Aorta (tissue), 5 donors: ENCODE results near the gene SHE. TPM values are rescaled to one million over a fixed set of nuclear protein-coding genes. Genes with fewer than 3 reads are reported as not detected.

Experiments used
- ATAC-seq: fragments of 200-7000 bp; cut with Tn5 transposase; one replicate; pipeline ENCODE4 v1.9.1; 2022; ENCODE audit warnings: moderate library complexity; ENCODE audit not compliant: low FRiP score
- DNase-seq, 2 donors: peaks; one replicate each; pipeline ENCODE4 v3.0.0-alpha.2; 2020
- H3K27ac ChIP-seq, 2 donors: one replicate each; pipeline ENCODE4 v1.5.1; 2013; ENCODE audit warnings: low read length in 2 of 2, mild to moderate bottlenecking in 2 of 2, moderate library complexity in 2 of 2, control low read depth in 1 of 2, inconsistent platforms in 1 of 2, low read depth in 1 of 2
- H3K27me3 ChIP-seq, 2 donors: one replicate each; pipeline ENCODE4 v1.6.1; 2013; ENCODE audit warnings: control low read depth in 1 of 2, low read length in 1 of 2, mild to moderate bottlenecking in 1 of 2, moderate library complexity in 1 of 2; ENCODE audit not compliant: insufficient read depth in 2 of 2, control insufficient read depth in 1 of 2
- H3K36me3 ChIP-seq, 2 donors: one replicate each; pipeline ENCODE4 v1.6.1; 2013; ENCODE audit warnings: control low read depth in 1 of 2, low read length in 1 of 2, mild to moderate bottlenecking in 1 of 2; ENCODE audit not compliant: insufficient read depth in 2 of 2, control insufficient read depth in 1 of 2
- H3K4me1 ChIP-seq, 2 donors: one replicate each; pipeline ENCODE4 v1.6.1; 2013; ENCODE audit warnings: low read length in 2 of 2, control low read depth in 1 of 2, mild to moderate bottlenecking in 1 of 2, moderate library complexity in 1 of 2; ENCODE audit not compliant: insufficient read depth in 2 of 2, control insufficient read depth in 1 of 2
- H3K4me3 ChIP-seq, 2 donors: one replicate each; pipeline ENCODE4 v1.5.1; 2013; ENCODE audit warnings: low read length in 2 of 2, control low read depth in 1 of 2, mild to moderate bottlenecking in 1 of 2
- H3K9me3 ChIP-seq: one replicate; pipeline ENCODE4 v1.6.1; 2013; ENCODE audit warnings: mild to moderate bottlenecking, low read length; ENCODE audit not compliant: control insufficient read depth
- WGBS, 2 donors: extraction: QIAGEN DNeasy Blood & Tissue Kit; methylation state at CpG; one replicate each; pipeline ENCODE4 v1.1.7; 2013; 5-methylcytosine and 5-hydroxymethylcytosine counted together
- intact Hi-C, 2 donors: fragments of 100-400 bp; cut with DNase I; formaldehyde crosslinking; loops; one replicate each; pipeline versions ENCODE4 v1.14.2 to v1.15.0; 2022
- polyA plus RNA-seq, 2 donors: library from polyadenylated mRNA; stranded (reverse); fragments of 200-250 nt; gene quantifications; one replicate each; pipeline ENCODE4 v1.2.3, GENCODE V29; 2013
- total RNA-seq, 2 donors: library from RNA; stranded (reverse); fragmentation: NEBNext Ultra II Directional; extraction: Animal tissue kit (Norgen Biotek cat#: 25700); gene quantifications; one replicate each; pipeline ENCODE4 v1.2.1, GENCODE V29; 2021
- donor health status: healthy with polysubstance abuse.
- donor health status: Bipolar disorder and iron deficiency.
- donor health status: DM: no; HTN: no; CAD: no.
- donor health status: DM: no; HTN: no; CAD: no.
- donor health status: DM: yes; HTN: yes; CAD: no.

Gene SHE
- total and polyA plus RNA-seq, 4 donors, result 2.9 to 44.1 (median 13.6) TPM

DNA sequence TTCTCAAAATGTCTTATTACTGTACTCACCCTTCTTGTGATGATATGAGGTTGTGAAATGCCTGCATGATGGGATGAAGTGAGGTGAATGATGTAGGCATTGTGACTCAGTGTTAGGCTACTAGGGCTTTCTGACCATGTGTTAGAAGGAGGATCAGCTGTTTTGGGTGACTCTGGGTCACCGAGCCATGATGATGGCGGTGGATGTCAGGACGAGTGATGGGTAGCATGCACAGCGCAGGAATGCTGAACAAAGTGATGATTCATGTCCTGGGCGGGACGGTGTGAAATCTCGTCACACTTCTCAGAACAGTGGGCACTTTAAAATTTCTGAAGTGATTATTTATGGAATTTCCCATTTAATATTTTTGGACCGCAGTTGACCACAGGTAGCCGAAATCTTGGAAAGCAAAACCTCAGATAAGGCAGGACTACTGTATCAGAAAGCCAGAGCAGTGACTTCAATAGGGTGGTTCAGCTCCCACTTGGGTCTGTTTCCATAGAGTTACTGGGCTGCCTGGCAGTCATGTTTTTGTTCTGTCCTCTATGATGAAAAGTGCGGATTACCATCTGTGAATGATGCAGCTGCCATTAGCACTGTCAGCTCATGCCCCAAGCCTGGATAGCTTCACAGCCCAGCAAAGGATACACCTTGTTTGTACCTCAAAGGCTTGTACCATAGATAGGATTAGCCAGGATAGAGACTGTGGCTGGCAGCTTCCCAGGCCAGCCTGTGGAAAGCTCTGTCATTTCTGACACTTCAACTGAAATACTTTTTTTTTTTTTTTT is 70.4 kb downstream of the SHE start:
- Histone ChIP-seq H3K27ac (no peak overlapping the region), H3K27me3 (no peaks in the 10 kb centered on the region), H3K4me3 (no peak overlapping the region), H3K36me3 (no peaks in the 10 kb centered on the region), H3K9me3 (no peaks in the 10 kb centered on the region), H3K4me1 (no peaks in the 10 kb centered on the region)
- intact Hi-C loops, result no loop called here
- DNase-seq, result no peak
- ATAC-seq, result no peak
- WGBS, 2 donors, result 49 to 50% methylated on average over 10 of the region's 10 CpGs

DNA sequence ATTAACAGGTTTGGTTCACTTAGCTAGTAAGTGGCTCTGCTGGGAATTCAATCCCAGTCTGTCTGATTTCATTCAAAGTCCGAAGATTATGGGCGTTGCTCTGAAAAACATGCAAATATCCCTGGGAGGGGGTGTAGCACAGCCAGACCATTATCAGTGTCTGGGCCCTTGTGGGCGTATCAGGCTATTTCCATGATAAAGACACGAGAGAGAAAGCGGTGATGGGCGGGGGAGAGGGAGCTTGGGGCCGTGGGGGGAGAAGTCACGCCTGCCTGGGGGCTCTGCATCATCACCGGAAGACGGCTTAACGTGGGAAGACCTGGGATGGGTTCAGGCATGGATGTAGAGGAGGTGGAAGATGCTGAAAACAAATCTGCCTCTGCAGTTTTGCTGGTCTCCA is 71.3 kb downstream of the SHE start:
- H3K27me3 ChIP-seq, result no peaks in the 10 kb centered on the region
- 38 to 60% methylated on average over 11 of the region's 11 CpGs for WGBS, 2 donors
- no peaks in the 10 kb centered on the region for H3K9me3 ChIP-seq
- ATAC-seq, result no peak
- H3K27ac ChIP-seq, result no peak overlapping the region
- intact Hi-C loops, result no loop called here
- no peak for DNase-seq
- H3K4me1 ChIP-seq, result no peaks in the 10 kb centered on the region
- H3K36me3 ChIP-seq, result no peaks in the 10 kb centered on the region
- H3K4me3 ChIP-seq, result no peak overlapping the region

DNA sequence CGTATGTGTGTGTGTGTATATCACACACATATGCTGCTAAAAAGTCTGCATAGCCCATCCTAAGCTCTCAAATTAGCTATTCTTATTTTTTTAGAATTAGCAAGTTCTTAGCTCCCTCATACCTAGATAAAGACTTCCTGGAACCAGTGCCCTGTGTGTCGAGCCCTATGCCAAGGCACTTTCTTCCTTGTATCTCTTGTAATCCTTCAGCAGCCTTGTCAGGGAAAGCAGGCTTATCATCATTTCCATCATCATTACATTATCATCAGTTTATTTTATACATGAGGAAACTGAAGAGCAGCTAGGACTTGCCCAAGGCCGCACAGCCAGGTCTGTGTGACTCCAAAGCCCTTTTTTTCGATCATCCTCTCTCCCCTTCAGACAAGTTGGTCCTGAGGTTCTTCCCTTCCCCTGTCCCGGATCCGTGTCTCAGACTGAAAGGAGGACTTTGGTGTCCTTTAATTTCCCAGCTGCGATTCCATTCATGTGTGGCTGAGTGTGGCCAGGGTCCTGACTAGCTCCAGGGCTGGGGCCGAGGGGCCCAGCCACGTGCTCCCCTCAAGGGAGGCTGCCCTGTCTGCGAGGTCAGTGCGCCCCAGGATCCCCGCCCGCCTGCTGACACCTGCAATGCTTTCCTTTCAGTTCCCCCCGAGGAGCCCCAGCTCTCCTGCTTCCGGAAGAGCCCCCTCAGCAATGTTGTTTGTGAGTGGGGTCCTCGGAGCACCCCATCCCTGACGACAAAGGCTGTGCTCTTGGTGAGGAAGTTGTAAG is 72.2 kb downstream of the SHE start:
- WGBS, 2 donors, result 83 to 86% methylated on average over 17 of the region's 17 CpGs
- H3K4me3 ChIP-seq, result no peak overlapping the region
- intact Hi-C loops, result no loop called here
- H3K4me1 ChIP-seq, result no peaks in the 10 kb centered on the region
- no peaks in the 10 kb centered on the region for H3K9me3 ChIP-seq
- DNase-seq (no peak), ATAC-seq (no peak)
- no peak overlapping the region for H3K27ac ChIP-seq
- no peaks in the 10 kb centered on the region for H3K36me3 ChIP-seq
- H3K27me3 ChIP-seq, result no peaks in the 10 kb centered on the region

Other genes starting within 250 kb of the SHE start
- gene HAX1, start 229.8 kb downstream of the SHE start, total RNA-seq, result 10 to 100 TPM; 52.2 to 57.1 TPM
- 10 to 100 TPM; 70.6 to 98.6 TPM for gene HAX1, start 229.8 kb downstream of the SHE start, polyA plus RNA-seq
- gene AQP10, start 181.3 kb downstream of the SHE start, total RNA-seq, result under 1 TPM in 1 of 2 donors, not detected in 1; 0.26 TPM
- 10 to 100 TPM in 1 of 2 donors, under 1 TPM in 1; 0.08 to 10.3 TPM for gene AQP10, start 181.3 kb downstream of the SHE start, polyA plus RNA-seq
- 100 to 1,000 TPM; 122 to 176 TPM for gene ATP8B2, start 176.9 kb downstream of the SHE start, total RNA-seq
- gene ATP8B2, start 176.9 kb downstream of the SHE start, polyA plus RNA-seq, result 10 to 100 TPM; 28.8 to 54.9 TPM
- gene IL6R, start 97.1 kb downstream of the SHE start, total RNA-seq, result 10 to 100 TPM; 16.5 to 18.2 TPM
- 1 to 10 TPM; 3.6 to 6.6 TPM for gene IL6R, start 97.1 kb downstream of the SHE start, polyA plus RNA-seq
- 10 to 100 TPM in 1 of 2 donors, 1 to 10 TPM in 1; 3.8 to 16.5 TPM for gene TDRD10, start 193 bp downstream of the SHE start, total RNA-seq
- gene TDRD10, start 193 bp downstream of the SHE start, polyA plus RNA-seq, result 1 to 10 TPM; 1.1 to 2.6 TPM
- gene UBE2Q1, start 56.2 kb upstream of the SHE start, total RNA-seq, result 10 to 100 TPM; 55.5 to 63.9 TPM
- 10 to 100 TPM; 25.5 to 34.4 TPM for gene UBE2Q1, start 56.2 kb upstream of the SHE start, polyA plus RNA-seq
- gene CHRNB2, start 65.4 kb upstream of the SHE start, total RNA-seq, result not detected
- gene CHRNB2, start 65.4 kb upstream of the SHE start, polyA plus RNA-seq, result under 1 TPM in 1 of 2 donors, not detected in 1; 0.08 TPM
- gene ADAR, start 105.8 kb upstream of the SHE start, total RNA-seq, result 100 to 1,000 TPM; 125 to 138 TPM
- 10 to 100 TPM; 22.9 to 33.7 TPM for gene ADAR, start 105.8 kb upstream of the SHE start, polyA plus RNA-seq